HFFc6 (cell line): Measurements from ENCODE around the gene C19orf53. TPM values are rescaled to one million over a fixed set of nuclear protein-coding genes. Genes with fewer than 3 reads are reported as not detected.

Source experiments
- DNase-seq: peaks from one replicate; pipeline ENCODE4 v3.0.0-alpha.2; 2018
- H3K27ac Mint-ChIP-seq: 2 replicates; pipeline ENCODE4 v1.8.0; 2020; ENCODE audit warnings: mild to moderate bottlenecking, mixed read lengths
- H3K27me3 Mint-ChIP-seq: 2 replicates; pipeline ENCODE4 v1.8.0; 2021; ENCODE audit warnings: mild to moderate bottlenecking, moderate library complexity, mixed read lengths; ENCODE audit not compliant: insufficient read depth
- H3K36me3 Mint-ChIP-seq: 2 replicates; pipeline ENCODE4 v1.8.0; 2021; ENCODE audit warnings: low read depth, mixed read lengths
- H3K4me1 Mint-ChIP-seq: 2 replicates; pipeline ENCODE4 v1.8.0; 2020; ENCODE audit warnings: low read depth, mixed read lengths
- H3K4me3 Mint-ChIP-seq: 2 replicates; pipeline ENCODE4 v1.8.0; 2020; ENCODE audit warnings: mild to moderate bottlenecking, moderate library complexity, mixed read lengths
- H3K9me3 Mint-ChIP-seq: 2 replicates; pipeline ENCODE4 v1.8.0; 2020; ENCODE audit warnings: mild to moderate bottlenecking, mixed read lengths
- CTCF ChIP-seq: fragments of 200-600 bp; sonication (generic); IDR thresholded peaks from 2 replicates; pipeline ENCODE4 v1.5.0; 2021; ENCODE audit warnings: antibody characterized with exemption, mild to moderate bottlenecking
- total RNA-seq, 6 experiments: library from RNA; stranded (reverse); fragmentation: NEBNext Ultra II Directional; extraction: Animal tissue kit (Norgen Biotek cat#: 25700); gene quantifications; 2 replicates in 1 of 6; 3 replicates in 5 of 6; pipeline ENCODE4 v1.2.3, GENCODE V29; 2021

The C19orf53 gene
- total RNA-seq, 6 experiments from 2014 or later: 123 to 204 (median 172) TPM

- Mint-ChIP-seq H3K4me1 (peaks cover 39% of the 10 kb centered on the region), H3K4me3 (peak overlapping the region; percentile 99), H3K27ac (peak overlapping the region; percentile 99), H3K9me3 (no peaks in the 10 kb centered on the region), H3K27me3 (peaks cover 2% of the 10 kb centered on the region; the same call in 1 of the 2 replicates), H3K36me3 (no peaks in the 10 kb centered on the region)
- DNase-seq: peak; percentile 92
- no peak for TF ChIP-seq CTCF
These were observed 20.1 kb downstream of the C19orf53 start for GRCh38 chr19:13794398-13794756.

GRCh38 chr19:13794757-13795589, 20.7 kb downstream of the C19orf53 start, which contains the start of gene ZSWIM4:
Gene ZSWIM4 (plus strand): TSS chr19:13795443. CDS start chr19:13795649, 206 bp downstream.
- peak within 1 kb of the TSS; percentile 99 for H3K27ac Mint-ChIP-seq
- peak within 1 kb of the TSS; percentile 99 for H3K4me3 Mint-ChIP-seq
- peaks cover 39% of the 10 kb centered on the region for H3K4me1 Mint-ChIP-seq
- peaks cover 2% of the 10 kb centered on the region; the same call in 1 of the 2 replicates for H3K27me3 Mint-ChIP-seq
- no peaks in the 10 kb centered on the region for H3K36me3 Mint-ChIP-seq
- no peaks in the 10 kb centered on the region for H3K9me3 Mint-ChIP-seq
- TF ChIP-seq CTCF: no peak
- DNase-seq: peak; percentile 99

- peak overlapping the region; percentile 99 for H3K27ac Mint-ChIP-seq
- peaks cover under 1% of the 10 kb centered on the region for H3K36me3 Mint-ChIP-seq
- peak overlapping the region; percentile 99 for H3K4me3 Mint-ChIP-seq
- no peak for TF ChIP-seq CTCF
- H3K9me3 Mint-ChIP-seq: no peaks in the 10 kb centered on the region
- no peak for DNase-seq
- peaks cover 39% of the 10 kb centered on the region for H3K4me1 Mint-ChIP-seq
- peaks cover 2% of the 10 kb centered on the region; the same call in 1 of the 2 replicates for H3K27me3 Mint-ChIP-seq
These were observed 21.5 kb downstream of the C19orf53 start for GRCh38 chr19:13795595-13796300.

GRCh38 chr19:13796301-13797057, 22.2 kb downstream of the C19orf53 start:
- H3K4me3 Mint-ChIP-seq: peak overlapping the region; percentile 89
- peaks cover 7% of the 10 kb centered on the region for H3K36me3 Mint-ChIP-seq
- H3K27ac Mint-ChIP-seq: peak overlapping the region; percentile 97
- peak; percentile 96 for DNase-seq
- no peaks in the 10 kb centered on the region for H3K9me3 Mint-ChIP-seq
- peak; percentile 59 for TF ChIP-seq CTCF
- peaks cover 39% of the 10 kb centered on the region for H3K4me1 Mint-ChIP-seq
- H3K27me3 Mint-ChIP-seq: peaks cover 2% of the 10 kb centered on the region; the same call in 1 of the 2 replicates

- H3K36me3 Mint-ChIP-seq: peaks cover 7% of the 10 kb centered on the region
- H3K4me3 Mint-ChIP-seq: peak overlapping the region; percentile 89
- H3K9me3 Mint-ChIP-seq: no peaks in the 10 kb centered on the region
- DNase-seq: no peak
- peaks cover 39% of the 10 kb centered on the region for H3K4me1 Mint-ChIP-seq
- H3K27ac Mint-ChIP-seq: peak overlapping the region; percentile 97
- H3K27me3 Mint-ChIP-seq: peaks cover 2% of the 10 kb centered on the region; the same call in 1 of the 2 replicates
- no peak for TF ChIP-seq CTCF
These were observed 22.8 kb downstream of the C19orf53 start for GRCh38 chr19:13797058-13797440.
